Neural cell (in vitro differentiated cells): ENCODE measurements around the gene C1orf35. TPM values are rescaled to one million over a fixed set of nuclear protein-coding genes. Genes with fewer than 3 reads are reported as not detected.

Experiments used
- H2AFZ ChIP-seq: fragments of 200-600, 300-800 bp; sonication (generic), shearing (Covaris generic); 2 replicates; pipeline ENCODE4 v1.6.0; 2014; ENCODE audit warnings: low read depth, mild to moderate bottlenecking, antibody characterized with exemption, low read length, moderate library complexity
- H3F3A ChIP-seq: fragments of 200-600 bp; shearing (Covaris generic); 2 replicates; pipeline ENCODE4 v1.6.1; 2016; ENCODE audit warnings: mild to moderate bottlenecking, moderate library complexity, mixed read lengths, antibody characterized with exemption, low read length; ENCODE audit not compliant: insufficient read depth, poor library complexity, severe bottlenecking
- H3K27ac ChIP-seq: fragments of 200-600, 300-800 bp; sonication (generic), shearing (Covaris generic); 2 replicates; pipeline ENCODE4 v1.5.1; 2014; ENCODE audit warnings: mild to moderate bottlenecking, low read length, moderate library complexity
- H3K27me3 ChIP-seq: fragments of 300-800, 200-600 bp; sonication (generic), shearing (Covaris generic); 2 replicates; pipeline ENCODE4 v1.6.0; 2014; ENCODE audit warnings: mild to moderate bottlenecking, low read depth, low read length, moderate library complexity; ENCODE audit not compliant: insufficient read depth
- H3K36me3 ChIP-seq: fragments of 300-800, 200-600 bp; sonication (generic), shearing (Covaris generic); 2 replicates; pipeline ENCODE4 v1.5.1; 2014; ENCODE audit warnings: mild to moderate bottlenecking, antibody characterized with exemption, low read length, moderate library complexity; ENCODE audit not compliant: insufficient read depth
- H3K4me2 ChIP-seq: fragments of 300-800, 200-600 bp; sonication (generic), shearing (Covaris generic); 2 replicates; pipeline ENCODE4 v1.6.0; 2014; ENCODE audit warnings: mild to moderate bottlenecking, low read length
- H3K4me3 ChIP-seq: fragments of 300-800, 200-600 bp; sonication (generic), shearing (Covaris generic); 2 replicates; pipeline ENCODE4 v1.5.1; 2014; ENCODE audit warnings: mild to moderate bottlenecking, low read length, moderate library complexity
- H3K79me2 ChIP-seq: fragments of 200-600 bp; shearing (Covaris generic); replicated peaks from 2 replicates; pipeline ENCODE4 v1.6.0; 2014; ENCODE audit warnings: mild to moderate bottlenecking, low read length, moderate library complexity; ENCODE audit not compliant: insufficient read depth
- H3K9ac ChIP-seq: fragments of 300-800, 200-600 bp; sonication (generic), shearing (Covaris generic); 2 replicates; pipeline ENCODE4 v1.6.1; 2016; ENCODE audit warnings: mild to moderate bottlenecking, low read length, mixed read lengths
- H3K9me2 ChIP-seq: fragments of 200-600 bp; shearing (Covaris generic); 2 replicates; pipeline ENCODE4 v1.6.1; 2016; ENCODE audit warnings: mild to moderate bottlenecking, low read length, mixed read lengths; ENCODE audit not compliant: insufficient read depth
- H3K9me3 ChIP-seq: fragments of 200-600, 300-800 bp; sonication (generic), shearing (Covaris generic); 2 replicates; pipeline ENCODE4 v1.6.1; 2016; ENCODE audit warnings: mild to moderate bottlenecking, mixed run types, low read length, moderate library complexity, mixed read lengths
- H4K20me1 ChIP-seq: fragments of 200-600 bp; shearing (Covaris generic); 2 replicates; pipeline ENCODE4 v1.6.1; 2016; ENCODE audit warnings: mild to moderate bottlenecking, mixed run types; ENCODE audit not compliant: insufficient read depth
- EP300 ChIP-seq: fragments of 450-650 bp; conservative IDR thresholded peaks from 2 replicates; pipeline ENCODE4 v1.6.1; 2014; ENCODE audit warnings: antibody characterized with exemption, mild to moderate bottlenecking, moderate library complexity; ENCODE audit not compliant: poor library complexity, severe bottlenecking
- EZH2 ChIP-seq: fragments of 200-600, 300-800 bp; shearing (Covaris generic), sonication (generic); IDR thresholded peaks from 2 replicates; pipeline ENCODE4 v1.6.1; 2014; ENCODE audit warnings: antibody characterized with exemption, low read length, borderline replicate concordance, mild to moderate bottlenecking; ENCODE audit not compliant: insufficient read depth, poor library complexity, severe bottlenecking
- MXI1 ChIP-seq: fragments of 450-650 bp; conservative IDR thresholded peaks from 2 replicates; pipeline ENCODE4 v1.6.1; 2014; ENCODE audit warnings: antibody characterized with exemption, mild to moderate bottlenecking; ENCODE audit not compliant: poor library complexity, severe bottlenecking
- POLR2AphosphoS5 ChIP-seq: IDR thresholded peaks from 2 replicates; pipeline ENCODE4 v1.6.1; 2012
- RAD21 ChIP-seq: fragments of 450-650 bp; conservative IDR thresholded peaks from 2 replicates; pipeline ENCODE4 v1.6.1; 2014; ENCODE audit warnings: antibody characterized with exemption, mild to moderate bottlenecking, moderate library complexity
- SMC3 ChIP-seq: fragments of 450-650 bp; conservative IDR thresholded peaks from 2 replicates; pipeline ENCODE4 v1.6.1; 2014; ENCODE audit warnings: antibody characterized with exemption, mild to moderate bottlenecking, moderate library complexity; ENCODE audit not compliant: poor library complexity
- TAF1 ChIP-seq: IDR thresholded peaks from 2 replicates; pipeline ENCODE4 v1.6.1; 2012; ENCODE audit warnings: low read depth
- polyA plus RNA-seq: library from polyadenylated mRNA; depleted of rRNA; stranded (reverse); fragments of >200 nt; gene quantifications from 2 replicates; pipeline ENCODE4 v1.2.3, GENCODE V29; 2014
- TF ChIP-seq, protein P1 (sequence below): fragments of 450-650 bp; IDR thresholded peaks from 2 replicates; pipeline ENCODE4 v1.5.1; 2014; ENCODE audit warnings: antibody characterized with exemption, mild to moderate bottlenecking, moderate library complexity; ENCODE audit not compliant: poor library complexity, severe bottlenecking
- TF ChIP-seq, protein P2 (sequence below): IDR thresholded peaks from 2 replicates; pipeline ENCODE4 v1.6.1; 2012; ENCODE audit warnings: borderline replicate concordance

The C1orf35 gene
- polyA plus RNA-seq, 1 donor from 2014 or later, result 32.8 TPM

DNA sequence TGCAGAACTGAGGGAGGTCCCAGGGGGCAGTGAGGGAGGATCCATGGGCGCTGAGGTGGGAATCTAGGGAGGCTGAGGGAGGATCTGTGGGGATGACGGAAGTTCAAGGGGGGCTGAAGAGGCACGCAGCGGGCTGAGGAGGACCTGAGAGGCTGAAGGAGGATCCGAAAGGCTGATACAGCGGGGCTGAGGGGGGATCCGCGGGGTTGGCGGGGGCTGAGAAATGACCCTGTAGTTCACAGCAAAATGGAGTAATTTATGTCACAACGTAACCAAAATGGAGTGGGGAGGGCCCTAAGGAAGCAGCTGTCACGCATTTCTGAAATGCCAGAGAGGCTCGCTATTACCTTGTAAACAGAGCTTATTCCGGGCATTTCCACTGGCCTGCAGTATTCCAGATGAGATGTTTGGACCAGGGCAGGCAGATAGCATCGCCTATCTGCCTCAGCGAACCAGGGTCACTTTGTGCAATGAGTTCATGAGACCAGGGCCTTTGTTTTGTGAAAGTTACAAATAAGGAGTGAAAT, 6.9 kb upstream of the C1orf35 start:
- H3K27me3 ChIP-seq, result no peaks in the 10 kb centered on the region
- H3K79me2 ChIP-seq, result peaks cover 18% of the 10 kb centered on the region
- peak overlapping the region; percentile 84 for H3K4me2 ChIP-seq
- no peaks in the 10 kb centered on the region for H3K36me3 ChIP-seq
- H3K9ac ChIP-seq, result peak overlapping the region; percentile 88
- H3F3A ChIP-seq, result no peaks in the 10 kb centered on the region
- TF ChIP-seq EZH2, result no peak
- TF ChIP-seq MXI1, result no peak
- TF ChIP-seq, protein P1, sequence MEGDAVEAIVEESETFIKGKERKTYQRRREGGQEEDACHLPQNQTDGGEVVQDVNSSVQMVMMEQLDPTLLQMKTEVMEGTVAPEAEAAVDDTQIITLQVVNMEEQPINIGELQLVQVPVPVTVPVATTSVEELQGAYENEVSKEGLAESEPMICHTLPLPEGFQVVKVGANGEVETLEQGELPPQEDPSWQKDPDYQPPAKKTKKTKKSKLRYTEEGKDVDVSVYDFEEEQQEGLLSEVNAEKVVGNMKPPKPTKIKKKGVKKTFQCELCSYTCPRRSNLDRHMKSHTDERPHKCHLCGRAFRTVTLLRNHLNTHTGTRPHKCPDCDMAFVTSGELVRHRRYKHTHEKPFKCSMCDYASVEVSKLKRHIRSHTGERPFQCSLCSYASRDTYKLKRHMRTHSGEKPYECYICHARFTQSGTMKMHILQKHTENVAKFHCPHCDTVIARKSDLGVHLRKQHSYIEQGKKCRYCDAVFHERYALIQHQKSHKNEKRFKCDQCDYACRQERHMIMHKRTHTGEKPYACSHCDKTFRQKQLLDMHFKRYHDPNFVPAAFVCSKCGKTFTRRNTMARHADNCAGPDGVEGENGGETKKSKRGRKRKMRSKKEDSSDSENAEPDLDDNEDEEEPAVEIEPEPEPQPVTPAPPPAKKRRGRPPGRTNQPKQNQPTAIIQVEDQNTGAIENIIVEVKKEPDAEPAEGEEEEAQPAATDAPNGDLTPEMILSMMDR, result no peak
- no peak for TF ChIP-seq POLR2AphosphoS5
- TF ChIP-seq SMC3, result no peak
- TF ChIP-seq, protein P2, sequence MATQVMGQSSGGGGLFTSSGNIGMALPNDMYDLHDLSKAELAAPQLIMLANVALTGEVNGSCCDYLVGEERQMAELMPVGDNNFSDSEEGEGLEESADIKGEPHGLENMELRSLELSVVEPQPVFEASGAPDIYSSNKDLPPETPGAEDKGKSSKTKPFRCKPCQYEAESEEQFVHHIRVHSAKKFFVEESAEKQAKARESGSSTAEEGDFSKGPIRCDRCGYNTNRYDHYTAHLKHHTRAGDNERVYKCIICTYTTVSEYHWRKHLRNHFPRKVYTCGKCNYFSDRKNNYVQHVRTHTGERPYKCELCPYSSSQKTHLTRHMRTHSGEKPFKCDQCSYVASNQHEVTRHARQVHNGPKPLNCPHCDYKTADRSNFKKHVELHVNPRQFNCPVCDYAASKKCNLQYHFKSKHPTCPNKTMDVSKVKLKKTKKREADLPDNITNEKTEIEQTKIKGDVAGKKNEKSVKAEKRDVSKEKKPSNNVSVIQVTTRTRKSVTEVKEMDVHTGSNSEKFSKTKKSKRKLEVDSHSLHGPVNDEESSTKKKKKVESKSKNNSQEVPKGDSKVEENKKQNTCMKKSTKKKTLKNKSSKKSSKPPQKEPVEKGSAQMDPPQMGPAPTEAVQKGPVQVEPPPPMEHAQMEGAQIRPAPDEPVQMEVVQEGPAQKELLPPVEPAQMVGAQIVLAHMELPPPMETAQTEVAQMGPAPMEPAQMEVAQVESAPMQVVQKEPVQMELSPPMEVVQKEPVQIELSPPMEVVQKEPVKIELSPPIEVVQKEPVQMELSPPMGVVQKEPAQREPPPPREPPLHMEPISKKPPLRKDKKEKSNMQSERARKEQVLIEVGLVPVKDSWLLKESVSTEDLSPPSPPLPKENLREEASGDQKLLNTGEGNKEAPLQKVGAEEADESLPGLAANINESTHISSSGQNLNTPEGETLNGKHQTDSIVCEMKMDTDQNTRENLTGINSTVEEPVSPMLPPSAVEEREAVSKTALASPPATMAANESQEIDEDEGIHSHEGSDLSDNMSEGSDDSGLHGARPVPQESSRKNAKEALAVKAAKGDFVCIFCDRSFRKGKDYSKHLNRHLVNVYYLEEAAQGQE, result no peak
- no peak for TF ChIP-seq EP300
- TF ChIP-seq RAD21, result no peak
- no peak for TF ChIP-seq TAF1
- peak overlapping the region; percentile 76 for H3K27ac ChIP-seq
- peak overlapping the region; percentile 82 for H3K4me3 ChIP-seq
- peak overlapping the region; percentile 77 for H2AFZ ChIP-seq
- H3K9me2 ChIP-seq, result no peaks in the 10 kb centered on the region
- H4K20me1 ChIP-seq, result no peaks in the 10 kb centered on the region
- no peaks in the 10 kb centered on the region for H3K9me3 ChIP-seq

DNA sequence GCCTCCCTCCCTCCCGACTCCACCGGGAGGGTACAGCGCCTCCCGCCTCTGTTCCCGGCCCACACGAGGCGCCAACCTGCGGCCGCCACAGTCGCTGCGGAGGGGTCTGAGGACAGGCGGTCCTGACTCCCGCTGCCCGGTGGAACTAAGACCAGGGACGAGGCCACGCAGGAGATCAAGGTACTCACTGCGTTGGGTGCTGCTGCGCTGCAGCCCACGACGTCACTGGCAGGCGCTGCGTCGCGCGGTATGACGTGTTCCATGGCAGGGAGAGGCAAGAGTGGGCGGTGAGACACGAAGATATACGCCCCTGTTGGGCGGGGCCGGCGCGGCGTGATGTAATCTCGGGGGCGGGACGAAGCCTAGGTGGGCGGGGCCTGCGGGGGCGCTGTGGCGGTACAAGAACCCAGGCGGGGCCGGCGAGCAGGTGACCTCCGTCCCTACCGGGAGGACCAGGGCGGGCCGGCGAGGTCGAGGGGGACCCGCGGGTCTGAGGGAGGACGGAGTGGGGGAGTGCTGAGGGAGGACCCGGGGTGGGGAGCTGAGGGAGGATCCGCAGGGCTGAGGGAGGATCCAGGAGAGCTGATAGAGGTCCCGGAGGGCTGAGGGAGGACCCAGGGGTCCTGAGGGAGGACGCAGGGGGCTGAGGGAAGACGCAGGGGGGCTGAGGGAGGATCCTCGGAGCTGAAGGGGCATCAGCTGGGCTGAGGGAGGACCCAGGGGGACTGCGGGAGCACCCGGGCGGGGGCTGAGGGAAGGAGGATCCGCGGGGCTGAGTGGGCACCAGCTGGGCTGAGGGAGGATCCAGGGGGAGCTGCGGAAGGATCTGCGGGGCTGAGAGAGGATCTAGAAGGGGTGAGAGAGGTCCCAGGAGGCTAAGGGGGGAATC, 6.2 kb upstream of the C1orf35 start, which contains the start of gene MRPL55:
MRPL55 (minus strand) TSS at position 227 of the 889 bp plus-strand sequence. CDS start 1,039 bp downstream, outside the sequence.
- H3K9ac ChIP-seq, result peak within 1 kb of the TSS; percentile 88
- no peaks in the 10 kb centered on the region for H3F3A ChIP-seq
- peak within 1 kb of the TSS; percentile 85 for H3K4me2 ChIP-seq
- no peaks in the 10 kb centered on the region for H3K9me2 ChIP-seq
- peak within 1 kb of the TSS; percentile 76 for H3K27ac ChIP-seq
- H3K79me2 ChIP-seq, result peaks cover 18% of the 10 kb centered on the region
- no peaks in the 10 kb centered on the region for H3K27me3 ChIP-seq
- H3K36me3 ChIP-seq, result no peaks in the 10 kb centered on the region
- TF ChIP-seq, protein P1, result peak; percentile 32
- TF ChIP-seq EP300, result peak; percentile 76
- peak; percentile 20 for TF ChIP-seq RAD21
- TF ChIP-seq SMC3, result no peak
- peak; percentile 100 for TF ChIP-seq POLR2AphosphoS5
- TF ChIP-seq, protein P2, result peak; percentile 81
- no peak for TF ChIP-seq EZH2
- peak; percentile 86 for TF ChIP-seq MXI1
- TF ChIP-seq TAF1, result peak; percentile 62
- no peaks in the 10 kb centered on the region for H4K20me1 ChIP-seq
- no peaks in the 10 kb centered on the region for H3K9me3 ChIP-seq
- peak within 1 kb of the TSS; percentile 77 for H2AFZ ChIP-seq
- peak within 1 kb of the TSS; percentile 82 for H3K4me3 ChIP-seq
